EL (cell line): ENCODE measurements around the gene ACVR1B.
A peak's percentile ranks its signal among the peaks of the same experiment; 100 is the strongest.

ENCODE experiments used
- DNase-seq: peaks from one replicate; pipeline ENCODE4 v3.0.0-alpha.2; 2016

ACVR1B gene

GRCh38 chr12:51972422-51972812 lies 20.9 kb downstream of the ACVR1B start:
- DNase-seq = no peak

- peak; percentile 34 for DNase-seq
These were observed 21.4 kb downstream of the ACVR1B start for GRCh38 chr12:51972849-51973273.

- DNase-seq = no peak
These were observed 22.1 kb downstream of the ACVR1B start for GRCh38 chr12:51973560-51973959.

GRCh38 chr12:51974646-51975045 lies 23.1 kb downstream of the ACVR1B start:
- DNase-seq = no peak

GRCh38 chr12:51975196-51975595 lies 23.7 kb downstream of the ACVR1B start:
- no peak for DNase-seq

GRCh38 chr12:51976376-51977160 lies 25.1 kb downstream of the ACVR1B start:
- DNase-seq = peak; percentile 79

- DNase-seq = no peak
These were observed 25.8 kb downstream of the ACVR1B start for GRCh38 chr12:51977320-51977753.

- DNase-seq = peak; percentile 64
These were observed 27.8 kb downstream of the ACVR1B start for GRCh38 chr12:51979306-51979705.

GRCh38 chr12:51980051-51980808 lies 28.7 kb downstream of the ACVR1B start:
- peak; percentile 70 for DNase-seq

GRCh38 chr12:51980809-51981127 lies 29.3 kb downstream of the ACVR1B start:
- no peak for DNase-seq

- no peak for DNase-seq
These were observed 33.2 kb downstream of the ACVR1B start for GRCh38 chr12:51984657-51985056.

GRCh38 chr12:51985154-51985835 lies 33.8 kb downstream of the ACVR1B start:
- no peak for DNase-seq

GRCh38 chr12:51986834-51987233 lies 35.3 kb downstream of the ACVR1B start:
- no peak for DNase-seq

GRCh38 chr12:51992246-51992645 lies 40.7 kb downstream of the ACVR1B start:
- no peak for DNase-seq

- DNase-seq = no peak
These were observed 43.0 kb downstream of the ACVR1B start for GRCh38 chr12:51994539-51994820.

GRCh38 chr12:51994959-51995358 lies 43.5 kb downstream of the ACVR1B start:
- peak; percentile 36 for DNase-seq

GRCh38 chr12:51997136-51997535 lies 45.6 kb downstream of the ACVR1B start:
- DNase-seq = no peak

- no peak for DNase-seq
These were observed 51.6 kb downstream of the ACVR1B start for GRCh38 chr12:52003016-52003550.

GRCh38 chr12:52003591-52003990 lies 52.1 kb downstream of the ACVR1B start:
- no peak for DNase-seq

GRCh38 chr12:52004042-52004648 lies 52.6 kb downstream of the ACVR1B start:
- DNase-seq = peak; percentile 58

GRCh38 chr12:52005218-52005902 lies 53.9 kb downstream of the ACVR1B start:
- no peak for DNase-seq

- no peak for DNase-seq
These were observed 54.6 kb downstream of the ACVR1B start for GRCh38 chr12:52005903-52006703.
